ENCODE data around the gene MED7.

Gene MED7

GRCh38 chr5:157184117-157184670 lies 41.5 kb upstream of the MED7 start:
- no peak for DNase-seq (ENCODE audit: low read depth)
- no peak overlapping the region for H3K4me3 ChIP-seq (ENCODE audit: control insufficient read depth, low read depth, low read length)
- TF ChIP-seq, protein P1, sequence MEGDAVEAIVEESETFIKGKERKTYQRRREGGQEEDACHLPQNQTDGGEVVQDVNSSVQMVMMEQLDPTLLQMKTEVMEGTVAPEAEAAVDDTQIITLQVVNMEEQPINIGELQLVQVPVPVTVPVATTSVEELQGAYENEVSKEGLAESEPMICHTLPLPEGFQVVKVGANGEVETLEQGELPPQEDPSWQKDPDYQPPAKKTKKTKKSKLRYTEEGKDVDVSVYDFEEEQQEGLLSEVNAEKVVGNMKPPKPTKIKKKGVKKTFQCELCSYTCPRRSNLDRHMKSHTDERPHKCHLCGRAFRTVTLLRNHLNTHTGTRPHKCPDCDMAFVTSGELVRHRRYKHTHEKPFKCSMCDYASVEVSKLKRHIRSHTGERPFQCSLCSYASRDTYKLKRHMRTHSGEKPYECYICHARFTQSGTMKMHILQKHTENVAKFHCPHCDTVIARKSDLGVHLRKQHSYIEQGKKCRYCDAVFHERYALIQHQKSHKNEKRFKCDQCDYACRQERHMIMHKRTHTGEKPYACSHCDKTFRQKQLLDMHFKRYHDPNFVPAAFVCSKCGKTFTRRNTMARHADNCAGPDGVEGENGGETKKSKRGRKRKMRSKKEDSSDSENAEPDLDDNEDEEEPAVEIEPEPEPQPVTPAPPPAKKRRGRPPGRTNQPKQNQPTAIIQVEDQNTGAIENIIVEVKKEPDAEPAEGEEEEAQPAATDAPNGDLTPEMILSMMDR (IDR thresholded peaks at IDR 0.05; ENCODE audit: control insufficient read depth, insufficient read depth, low read depth, low read length, missing control alignments): no peak

- no peak for DNase-seq (ENCODE audit: low read depth)
- TF ChIP-seq, protein P1 (IDR thresholded peaks at IDR 0.05; ENCODE audit: control insufficient read depth, insufficient read depth, low read depth, low read length, missing control alignments): no peak
- no peak overlapping the region for H3K4me3 ChIP-seq (ENCODE audit: control insufficient read depth, low read depth, low read length)
Observed at GRCh38 chr5:157182143-157182757, 39.6 kb upstream of the MED7 start.

DNA sequence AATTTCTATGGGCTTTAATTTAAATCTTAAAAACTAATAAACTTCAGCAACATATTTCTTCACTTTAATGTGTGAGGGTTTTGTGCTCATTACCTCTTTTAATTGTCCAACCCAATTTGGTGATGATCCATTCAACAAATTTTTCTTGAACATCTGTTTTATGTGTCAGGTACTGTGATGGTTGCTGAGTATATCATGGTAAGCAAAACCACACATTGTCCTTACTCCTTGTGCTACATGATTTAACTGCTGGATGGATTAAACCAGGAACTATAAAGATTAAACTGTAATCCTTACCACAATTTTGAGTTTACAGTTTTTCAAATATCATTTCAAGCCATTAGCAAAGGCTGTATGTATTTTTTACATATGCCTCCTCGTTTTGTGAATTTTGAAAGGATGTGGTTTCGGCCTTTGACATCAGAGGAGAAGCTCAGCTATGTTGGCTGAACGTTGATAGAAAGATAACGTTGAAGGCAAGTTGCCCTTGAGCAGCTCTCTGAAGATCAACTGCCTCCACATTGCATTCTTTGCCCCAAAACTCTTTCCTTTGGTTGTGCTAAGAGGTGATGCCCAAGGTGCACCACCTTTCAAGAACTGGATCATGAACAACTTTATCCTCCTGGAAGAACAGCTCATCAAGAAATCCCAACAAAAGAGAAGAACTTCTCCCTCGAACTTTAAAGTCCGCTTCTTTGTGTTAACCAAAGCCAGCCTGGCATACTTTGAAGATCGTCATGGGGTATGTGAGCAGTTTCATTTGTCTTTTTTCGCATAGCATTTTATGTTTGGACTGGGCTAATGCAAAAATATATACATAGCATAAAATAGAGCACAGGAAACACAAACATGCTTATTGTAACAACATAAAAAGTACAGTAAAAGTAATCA lies 38.0 kb upstream of the MED7 start, which contains the start of gene ITK:
TSS of gene ITK (plus strand) at position 467 of the 891 bp plus-strand sequence. CDS start at position 605, 138 bp downstream.
- no peak for DNase-seq (ENCODE audit: low read depth)
- TF ChIP-seq, protein P1 (IDR thresholded peaks at IDR 0.05; ENCODE audit: control insufficient read depth, insufficient read depth, low read depth, low read length, missing control alignments): no peak
- no peak within 1 kb of the TSS for H3K4me3 ChIP-seq (ENCODE audit: control insufficient read depth, low read depth, low read length)

GRCh38 chr5:157178966-157179365 lies 36.3 kb upstream of the MED7 start:
- no peak for DNase-seq (ENCODE audit: low read depth)
- TF ChIP-seq, protein P1 (IDR thresholded peaks at IDR 0.05; ENCODE audit: control insufficient read depth, insufficient read depth, low read depth, low read length, missing control alignments): no peak
- no peak overlapping the region for H3K4me3 ChIP-seq (ENCODE audit: control insufficient read depth, low read depth, low read length)

DNA sequence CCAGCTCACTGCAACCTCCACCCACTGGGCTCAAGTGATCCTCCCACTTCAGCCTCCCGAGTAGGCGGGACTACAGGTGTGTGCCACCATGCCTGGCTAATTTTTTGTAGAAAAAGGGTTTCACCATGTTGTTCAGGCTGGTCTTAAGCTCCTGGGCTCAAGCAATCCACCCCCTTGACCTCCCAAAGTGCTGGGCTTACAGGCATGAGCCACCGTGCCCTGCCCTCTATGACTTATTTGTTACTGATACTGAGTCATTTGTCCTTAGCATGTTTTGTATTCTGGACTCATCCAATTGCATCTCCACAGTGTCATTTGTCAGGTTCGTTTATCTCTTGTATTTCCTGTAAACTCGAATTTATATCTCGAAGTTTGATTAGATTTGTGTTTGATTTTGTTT lies 35.3 kb upstream of the MED7 start:
- no peak overlapping the region for H3K4me3 ChIP-seq (ENCODE audit: control insufficient read depth, low read depth, low read length)
- TF ChIP-seq, protein P1 (IDR thresholded peaks at IDR 0.05; ENCODE audit: control insufficient read depth, insufficient read depth, low read depth, low read length, missing control alignments): no peak
- DNase-seq (ENCODE audit: low read depth): no peak

- DNase-seq (ENCODE audit: low read depth): no peak
- TF ChIP-seq, protein P1 (IDR thresholded peaks at IDR 0.05; ENCODE audit: control insufficient read depth, insufficient read depth, low read depth, low read length, missing control alignments): no peak
- no peak overlapping the region for H3K4me3 ChIP-seq (ENCODE audit: control insufficient read depth, low read depth, low read length)
Observed at GRCh38 chr5:157175071-157175612, 32.5 kb upstream of the MED7 start.
